MM.1S (cell line): Measurements from ENCODE around the gene LPCAT2.

Source experiments
- CTCF ChIP-seq: fragments of 300-600 bp; sonication (generic); IDR thresholded peaks from 2 replicates; pipeline ENCODE4 v1.5.1; 2016; ENCODE audit warnings: antibody characterized with exemption, low read length, mixed read lengths
- EZH2phosphoT487 ChIP-seq: fragments of 300-600 bp; sonication (generic); IDR thresholded peaks from 2 replicates; pipeline ENCODE4 v1.6.1; 2018; ENCODE audit warnings: antibody characterized with exemption, low read length

GRCh38 chr16:55588799-55589198 lies 79.9 kb downstream of the LPCAT2 start:
- TF ChIP-seq CTCF: no peak
- no peak for TF ChIP-seq EZH2phosphoT487
